HepG2 (cell line): ENCODE results near the gene DTHD1. TPM values are rescaled to one million over a fixed set of nuclear protein-coding genes. Genes with fewer than 3 reads are reported as not detected.

Source experiments
- ATAC-seq: fragments of 200-7000 bp; cut with Tn5 transposase; 3 replicates; pipeline ENCODE4 v1.9.1; 2020; ENCODE audit warnings: mild to moderate bottlenecking, moderate library complexity
- BruUV-seq: library from RNA; stranded (reverse); fragments of 400-500 nt; replicated peaks from 2 replicates; lab custom pipeline; 2021; lab: Mats Ljungman, UMichigan
- CTCF ChIA-PET: fragments of 300-600 bp; formaldehyde crosslinking; extraction: SDS; loops from one replicate; lab custom pipeline; 2021; ENCODE audit warnings: low total read pairs, inconsistent platforms, low intra/inter-chr PET ratio; lab: Yijun Ruan, JAX
- POLR2A ChIA-PET: fragments of 350-600 bp; sonication (Branson Sonifier 250); formaldehyde crosslinking; loops from one replicate; lab custom pipeline; 2020; ENCODE audit warnings: antibody characterized with exemption, inconsistent platforms; lab: Yijun Ruan, JAX
- DNase-seq: peaks from one replicate; pipeline ENCODE4 v3.0.0-alpha.2; 2015; ENCODE audit warnings: low spot score
- FAIRE-seq: peaks from 3 replicates; lab custom pipeline; 2011; peaks lifted over from hg19 to GRCh38; lab: Jason Lieb, UNC
- H2AFZ ChIP-seq: one replicate; pipeline ENCODE4 v1.6.1; 2011; ENCODE audit warnings: low read length, inconsistent platforms
- H3K27ac ChIP-seq: fragments of 300-600 bp; 3 replicates; pipeline ENCODE4 v1.8.0; 2011; ENCODE audit warnings: mixed run types, mild to moderate bottlenecking, mixed read lengths, low read length, inconsistent platforms; ENCODE audit not compliant: insufficient read depth; ENCODE audit errors: extremely low read length
- H3K27me3 ChIP-seq, 2 experiments: fragments of 200-600 bp in 1 of 2; 2 replicates in 1 of 2; 3 replicates in 1 of 2; pipeline versions ENCODE4 v1.6.0 to v1.8.0; 2011; ENCODE audit warnings: low read length in 2 of 2, mild to moderate bottlenecking in 2 of 2, moderate library complexity in 2 of 2, inconsistent platforms in 1 of 2; ENCODE audit not compliant: insufficient read depth in 2 of 2, control insufficient read depth in 1 of 2
- H3K36me3 ChIP-seq, 2 experiments: fragments of 200-600 bp in 1 of 2; replicated peaks in 1 of 2; 2 replicates in 1 of 2; 3 replicates in 1 of 2; pipeline versions ENCODE4 v1.5.1 to v1.8.0; 2011; ENCODE audit warnings: low read length in 2 of 2, inconsistent platforms in 1 of 2; ENCODE audit not compliant: insufficient read depth in 2 of 2, control insufficient read depth in 1 of 2
- H3K4me1 ChIP-seq: 2 replicates; pipeline ENCODE4 v1.5.1; 2012; ENCODE audit warnings: low read length, inconsistent platforms; ENCODE audit not compliant: insufficient read depth
- H3K4me2 ChIP-seq: 2 replicates; pipeline ENCODE4 v1.6.0; 2011; ENCODE audit warnings: low read depth, low read length, inconsistent platforms
- H3K4me3 ChIP-seq, 3 experiments: fragments of 200-600 bp in 1 of 3; sonication (generic), shearing (Covaris generic) in 1 of 3; replicated peaks in 1 of 3; 2 replicates each; pipeline ENCODE4 v1.5.1; 2011 to 2016; ENCODE audit warnings: low read length in 3 of 3, inconsistent platforms in 2 of 3, low read depth in 2 of 3, mild to moderate bottlenecking in 2 of 3, control low read depth in 1 of 3, mixed read lengths in 1 of 3; ENCODE audit not compliant: insufficient read depth in 1 of 3
- H3K79me2 ChIP-seq: one replicate; pipeline ENCODE4 v1.6.1; 2011; ENCODE audit warnings: low read length, inconsistent platforms; ENCODE audit not compliant: insufficient read depth
- H3K9ac ChIP-seq: 2 replicates; pipeline ENCODE4 v1.6.0; 2011; ENCODE audit warnings: mild to moderate bottlenecking, low read depth, low read length, inconsistent platforms; ENCODE audit not compliant: insufficient read depth
- H3K9me3 ChIP-seq: 2 replicates; pipeline ENCODE4 v1.5.1; 2012; ENCODE audit warnings: mild to moderate bottlenecking, low read length
- H4K20me1 ChIP-seq: 2 replicates; pipeline ENCODE4 v1.6.0; 2011; ENCODE audit warnings: inconsistent platforms, mild to moderate bottlenecking, low read length, moderate library complexity; ENCODE audit not compliant: insufficient read depth
- AKAP8 ChIP-seq: sonication (generic); formaldehyde crosslinking; IDR thresholded peaks from 2 replicates; pipeline ENCODE4 v1.5.1; 2020; ENCODE audit warnings: mild to moderate bottlenecking, missing genetic modification reagents
- ATF7 ChIP-seq, 2 experiments: fragments of 450-650 bp in 1 of 2; sonication (generic) in 1 of 2; formaldehyde crosslinking in 1 of 2; IDR thresholded peaks; 2 replicates each; pipeline versions ENCODE4 v1.4.0 to v1.6.1; 2016 to 2020; ENCODE audit warnings: antibody characterized with exemption in 1 of 2, mild to moderate bottlenecking in 1 of 2, missing genetic modification reagents in 1 of 2
- ELF1 ChIP-seq: sonication (generic); formaldehyde crosslinking; IDR thresholded peaks from 2 replicates; pipeline ENCODE4 v1.4.0; 2020; ENCODE audit warnings: missing genetic modification reagents
- NFRKB ChIP-seq: fragments of 450-650 bp; IDR thresholded peaks from 2 replicates; pipeline ENCODE4 v1.6.1; 2017
- PAWR ChIP-seq: sonication (generic); formaldehyde crosslinking; IDR thresholded peaks from 2 replicates; pipeline ENCODE4 v1.4.0; 2020; ENCODE audit warnings: missing genetic modification reagents, mild to moderate bottlenecking, borderline replicate concordance
- TBL1XR1 ChIP-seq: fragments of 150-350 bp; IDR thresholded peaks from 2 replicates; pipeline ENCODE4 v1.6.1; 2014; ENCODE audit warnings: borderline replicate concordance, low read length; ENCODE audit not compliant: partially characterized antibody
- TOPORS ChIP-seq: sonication (generic); formaldehyde crosslinking; IDR thresholded peaks from 2 replicates; pipeline ENCODE4 v1.8.0; 2023; ENCODE audit warnings: mild to moderate bottlenecking, missing genetic modification reagents
- TP53 ChIP-seq: sonication (generic); formaldehyde crosslinking; conservative IDR thresholded peaks from 2 replicates; pipeline ENCODE4 v1.4.0; 2020; ENCODE audit warnings: missing genetic modification reagents
- ZNF232 ChIP-seq: sonication (generic); formaldehyde crosslinking; IDR thresholded peaks from 2 replicates; pipeline ENCODE4 v1.4.0; 2020; ENCODE audit warnings: missing genetic modification reagents, borderline replicate concordance
- ZNF382 ChIP-seq: sonication (generic); formaldehyde crosslinking; IDR thresholded peaks from 2 replicates; pipeline ENCODE4 v1.5.0; 2020; ENCODE audit warnings: missing genetic modification reagents, mild to moderate bottlenecking, borderline replicate concordance
- ZNF672 ChIP-seq: sonication (generic); formaldehyde crosslinking; IDR thresholded peaks from 2 replicates; pipeline ENCODE4 v1.8.1; 2022; ENCODE audit warnings: missing genetic modification reagents
- WGBS: methylation state at CpG from one replicate; pipeline ENCODE4 v1.1.6; 2017; ENCODE audit warnings: low lambda C conversion rate; 5-methylcytosine and 5-hydroxymethylcytosine counted together
- in situ Hi-C: cut with HindIII; loops from 2 replicates; pipeline ENCODE4 v1.10.0; 2017; ENCODE audit warnings: low pct_unique_long_range_greater_than_20kb; ENCODE audit not compliant: extremely low pct_ligation_motif_present
- intact Hi-C: fragments of 100-400 bp; cut with micrococcal nuclease; formaldehyde crosslinking; loops from one replicate; pipeline ENCODE4 v1.10.0; 2022; ENCODE audit not compliant: unreplicated experiment
- polyA plus RNA-seq, 8 experiments: library from polyadenylated mRNA; depleted of rRNA in 3 of 8; stranded (reverse) in 7 of 8; unstranded in 1 of 8; fragments of >200 nt; fragmentation: Illumina TruSeq in 4 of 8; extraction: Trizol in 4 of 8; gene quantifications; 2 replicates each; pipeline versions ENCODE4 v1.2.1 to v1.2.3, GENCODE V29; 2011 to 2016; ENCODE audit warnings: low read depth in 4 of 8, missing spikeins in 1 of 8, mixed read lengths in 1 of 8; ENCODE audit not compliant: insufficient read depth in 1 of 8
- total RNA-seq, 5 experiments: library from RNA; depleted of rRNA; stranded (reverse); fragments of >200 nt; fragmentation: Illumina TruSeq; extraction: Trizol; gene quantifications; 2 replicates each; pipeline ENCODE4 v1.2.3, GENCODE V29; 2016; ENCODE audit warnings: low read depth in 1 of 5
- TF ChIP-seq, protein P1 (sequence below): sonication (generic); formaldehyde crosslinking; IDR thresholded peaks from 2 replicates; pipeline ENCODE4 v1.5.1; 2020; ENCODE audit warnings: missing genetic modification reagents, mild to moderate bottlenecking, borderline replicate concordance
- TF ChIP-seq, protein P2 (sequence below): sonication (generic); formaldehyde crosslinking; IDR thresholded peaks from 2 replicates; pipeline ENCODE4 v1.5.0; 2020; ENCODE audit warnings: missing genetic modification reagents, mild to moderate bottlenecking, borderline replicate concordance
- TF ChIP-seq, protein P3 (sequence below): sonication (generic); formaldehyde crosslinking; IDR thresholded peaks from 2 replicates; pipeline ENCODE4 v1.8.0; 2022; ENCODE audit warnings: missing genetic modification reagents, mild to moderate bottlenecking, inconsistent platforms, borderline replicate concordance

Gene DTHD1
- total and polyA plus RNA-seq, 2 of the 13 experiments (the other 11 are each of a cell fraction or from before 2014, with no cell fraction given) = not detected

DNA sequence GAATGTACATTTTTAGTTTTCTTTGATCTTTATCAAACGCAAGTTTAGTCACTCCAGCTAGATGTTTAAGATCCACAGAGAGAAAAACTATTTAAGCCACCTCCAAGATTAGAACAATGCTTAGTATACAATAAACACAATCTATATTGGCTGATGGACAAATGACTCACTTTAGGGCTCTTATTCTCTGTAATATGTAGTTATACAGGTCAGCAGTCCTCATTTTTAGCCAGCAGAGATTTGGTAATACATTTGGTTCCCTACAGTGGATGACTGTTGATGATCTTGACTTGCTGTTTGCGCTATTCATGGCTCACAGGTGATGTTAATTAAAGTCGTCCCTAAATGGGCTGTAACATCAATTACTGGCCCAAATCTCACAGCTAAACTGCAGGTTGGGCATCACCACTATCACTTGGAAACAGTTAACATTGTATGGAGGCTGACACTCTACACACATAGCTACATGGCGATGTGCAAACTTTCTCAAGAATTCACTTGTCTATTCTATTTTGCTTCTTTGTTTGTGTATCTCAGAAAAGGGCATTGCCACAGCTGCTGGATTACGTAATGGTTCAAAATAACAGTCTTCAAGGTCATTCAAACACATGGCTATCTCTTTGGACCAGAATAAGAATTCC is 11.8 kb upstream of the DTHD1 start:
- H3K79me2 ChIP-seq = no peaks in the 10 kb centered on the region
- TF ChIP-seq NFRKB (no peak), ZNF672 (CRISPR knock-in tag) (no peak), ATF7 (IDR thresholded peaks at IDR 0.05) (peak; percentile 46; the same call in 1 of the 2 replicates), ATF7 (CRISPR knock-in tag; IDR thresholded peaks at IDR 0.05) (no peak)
- in situ Hi-C loops (no loop called here), intact Hi-C loops (no loop called here)
- H3K9ac ChIP-seq = no peak overlapping the region
- H3K27me3 ChIP-seq = no peaks in the 10 kb centered on the region
- ATAC-seq (no peak), DNase-seq (no peak), FAIRE-seq (no peak)
- WGBS = 16% methylated on average over 5 of the region's 5 CpGs
- H3K4me3 ChIP-seq = no peak overlapping the region
- H2AFZ ChIP-seq = no peak overlapping the region
- CTCF ChIA-PET = no interaction called here
- H3K4me1 ChIP-seq = no peaks in the 10 kb centered on the region
- H3K9me3 ChIP-seq = no peaks in the 10 kb centered on the region
- POLR2A ChIA-PET = no interaction called here
- no peaks in the 10 kb centered on the region for H4K20me1 ChIP-seq
- H3K27ac ChIP-seq = no peak overlapping the region
- no peaks in the 10 kb centered on the region for H3K36me3 ChIP-seq
- no TSS peak for BruUV-seq
- H3K4me2 ChIP-seq = no peak overlapping the region

DNA sequence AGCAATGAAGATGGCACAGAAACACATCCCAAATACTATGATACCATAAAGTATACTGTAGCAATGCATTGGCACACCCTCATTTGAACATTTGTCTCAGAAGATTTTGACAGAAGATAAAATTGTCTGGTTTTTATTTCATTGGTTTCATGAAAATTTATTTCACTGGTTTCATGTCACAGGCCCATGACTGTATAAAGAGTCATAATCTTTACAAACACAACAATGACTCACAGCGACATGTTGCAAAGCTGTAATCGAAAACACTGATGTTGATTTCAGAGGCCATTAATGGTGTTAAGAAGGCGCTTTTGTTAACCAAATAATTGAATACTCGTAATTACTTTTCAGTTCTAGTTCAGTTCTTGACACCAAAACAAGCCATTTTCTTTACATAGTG is 8.1 kb upstream of the DTHD1 start:
- CTCF ChIA-PET = no interaction called here
- no peak overlapping the region for H3K4me3 ChIP-seq
- no peaks in the 10 kb centered on the region for H3K36me3 ChIP-seq
- 10% methylated on average over 4 of the region's 4 CpGs for WGBS
- H3K9ac ChIP-seq = no peak overlapping the region
- no peak for DNase-seq
- no TSS peak for BruUV-seq
- H3K4me2 ChIP-seq = no peak overlapping the region
- in situ Hi-C loops = no loop called here
- intact Hi-C loops = no loop called here
- FAIRE-seq = no peak
- H3K4me1 ChIP-seq = no peaks in the 10 kb centered on the region
- ATAC-seq = no peak
- POLR2A ChIA-PET = no interaction called here
- H3K27ac ChIP-seq = no peak overlapping the region
- H3K79me2 ChIP-seq = no peaks in the 10 kb centered on the region
- no peaks in the 10 kb centered on the region for H3K27me3 ChIP-seq
- no peaks in the 10 kb centered on the region for H3K9me3 ChIP-seq
- H2AFZ ChIP-seq = no peak overlapping the region
- no peaks in the 10 kb centered on the region for H4K20me1 ChIP-seq
- TF ChIP-seq TOPORS (CRISPR knock-in tag) (no peak), AKAP8 (CRISPR knock-in tag) (no peak), ZNF232 (CRISPR knock-in tag) (no peak), TBL1XR1 (no peak), PAWR (CRISPR knock-in tag) (no peak), ZNF382 (CRISPR knock-in tag) (no peak), ELF1 (no peak), TP53 (CRISPR knock-in tag) (no peak)
- TF ChIP-seq, protein P1, sequence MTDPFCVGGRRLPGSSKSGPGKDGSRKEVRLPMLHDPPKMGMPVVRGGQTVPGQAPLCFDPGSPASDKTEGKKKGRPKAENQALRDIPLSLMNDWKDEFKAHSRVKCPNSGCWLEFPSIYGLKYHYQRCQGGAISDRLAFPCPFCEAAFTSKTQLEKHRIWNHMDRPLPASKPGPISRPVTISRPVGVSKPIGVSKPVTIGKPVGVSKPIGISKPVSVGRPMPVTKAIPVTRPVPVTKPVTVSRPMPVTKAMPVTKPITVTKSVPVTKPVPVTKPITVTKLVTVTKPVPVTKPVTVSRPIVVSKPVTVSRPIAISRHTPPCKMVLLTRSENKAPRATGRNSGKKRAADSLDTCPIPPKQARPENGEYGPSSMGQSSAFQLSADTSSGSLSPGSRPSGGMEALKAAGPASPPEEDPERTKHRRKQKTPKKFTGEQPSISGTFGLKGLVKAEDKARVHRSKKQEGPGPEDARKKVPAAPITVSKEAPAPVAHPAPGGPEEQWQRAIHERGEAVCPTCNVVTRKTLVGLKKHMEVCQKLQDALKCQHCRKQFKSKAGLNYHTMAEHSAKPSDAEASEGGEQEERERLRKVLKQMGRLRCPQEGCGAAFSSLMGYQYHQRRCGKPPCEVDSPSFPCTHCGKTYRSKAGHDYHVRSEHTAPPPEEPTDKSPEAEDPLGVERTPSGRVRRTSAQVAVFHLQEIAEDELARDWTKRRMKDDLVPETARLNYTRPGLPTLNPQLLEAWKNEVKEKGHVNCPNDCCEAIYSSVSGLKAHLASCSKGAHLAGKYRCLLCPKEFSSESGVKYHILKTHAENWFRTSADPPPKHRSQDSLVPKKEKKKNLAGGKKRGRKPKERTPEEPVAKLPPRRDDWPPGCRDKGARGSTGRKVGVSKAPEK (CRISPR knock-in tag) = no peak
- TF ChIP-seq, protein P2, sequence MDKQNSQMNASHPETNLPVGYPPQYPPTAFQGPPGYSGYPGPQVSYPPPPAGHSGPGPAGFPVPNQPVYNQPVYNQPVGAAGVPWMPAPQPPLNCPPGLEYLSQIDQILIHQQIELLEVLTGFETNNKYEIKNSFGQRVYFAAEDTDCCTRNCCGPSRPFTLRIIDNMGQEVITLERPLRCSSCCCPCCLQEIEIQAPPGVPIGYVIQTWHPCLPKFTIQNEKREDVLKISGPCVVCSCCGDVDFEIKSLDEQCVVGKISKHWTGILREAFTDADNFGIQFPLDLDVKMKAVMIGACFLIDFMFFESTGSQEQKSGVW (CRISPR knock-in tag) = no peak
- TF ChIP-seq, protein P3, sequence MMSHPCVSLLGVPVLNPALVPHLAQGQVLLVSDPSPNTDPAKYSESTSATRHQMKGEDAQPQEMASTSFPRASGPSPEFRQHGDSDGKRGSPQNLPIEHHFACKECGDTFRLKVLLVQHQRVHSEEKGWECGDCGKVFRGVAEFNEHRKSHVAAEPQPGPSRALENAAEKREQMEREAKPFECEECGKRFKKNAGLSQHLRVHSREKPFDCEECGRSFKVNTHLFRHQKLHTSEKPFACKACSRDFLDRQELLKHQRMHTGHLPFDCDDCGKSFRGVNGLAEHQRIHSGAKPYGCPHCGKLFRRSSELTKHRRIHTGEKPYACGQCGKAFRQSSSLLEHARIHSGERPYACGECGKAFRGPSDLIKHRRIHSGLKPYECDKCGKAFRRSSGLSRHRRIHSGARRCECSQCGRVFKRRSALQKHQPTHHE = no peak
